Non-pigmented ciliary epithelial cell (primary cell): ENCODE data around the gene SPEG.
A peak's percentile ranks its signal among the peaks of the same experiment; 100 is the strongest.

Experiments used
- DNase-seq: peaks from one replicate; pipeline ENCODE4 v3.0.0-alpha.2; 2010; ENCODE audit warnings: low read depth

SPEG gene

GRCh38 chr2:219497495-219498279 lies 63.0 kb downstream of the SPEG start:
- DNase-seq, result no peak

- DNase-seq, result peak; percentile 96
Observed at GRCh38 chr2:219498280-219499057, 63.8 kb downstream of the SPEG start, which contains the start of gene GMPPA. Gene GMPPA (plus strand): TSS chr2:219498891. CDS start chr2:219499976, 1,085 bp downstream.

- DNase-seq, result no peak
Observed at GRCh38 chr2:219499058-219499307, 64.3 kb downstream of the SPEG start.

GRCh38 chr2:219499555-219499954 lies 64.9 kb downstream of the SPEG start:
- no peak for DNase-seq

GRCh38 chr2:219500135-219500534 lies 65.5 kb downstream of the SPEG start:
- DNase-seq, result no peak

- DNase-seq, result no peak
Observed at GRCh38 chr2:219501849-219502248, 67.2 kb downstream of the SPEG start.

GRCh38 chr2:219502618-219503017 lies 68.0 kb downstream of the SPEG start:
- no peak for DNase-seq

- no peak for DNase-seq
Observed at GRCh38 chr2:219505585-219505984, 70.9 kb downstream of the SPEG start.

- no peak for DNase-seq
Observed at GRCh38 chr2:219506153-219506801, 71.6 kb downstream of the SPEG start.

GRCh38 chr2:219506802-219507526 lies 72.3 kb downstream of the SPEG start:
- no peak for DNase-seq

GRCh38 chr2:219507581-219508443 lies 73.2 kb downstream of the SPEG start:
- DNase-seq, result no peak

- no peak for DNase-seq
Observed at GRCh38 chr2:219508444-219508734, 73.7 kb downstream of the SPEG start.

GRCh38 chr2:219508971-219509779 lies 74.5 kb downstream of the SPEG start:
- DNase-seq, result no peak

- no peak for DNase-seq
Observed at GRCh38 chr2:219509780-219510511, 75.3 kb downstream of the SPEG start.

GRCh38 chr2:219510512-219511135 lies 76.0 kb downstream of the SPEG start:
- no peak for DNase-seq

GRCh38 chr2:219511547-219512325 lies 77.1 kb downstream of the SPEG start:
- no peak for DNase-seq

GRCh38 chr2:219512524-219513216 lies 78.0 kb downstream of the SPEG start:
- DNase-seq, result no peak

GRCh38 chr2:219513787-219514186 lies 79.1 kb downstream of the SPEG start:
- DNase-seq, result no peak
